ENCODE measurements around the gene LPP.

Gene LPP

DNA sequence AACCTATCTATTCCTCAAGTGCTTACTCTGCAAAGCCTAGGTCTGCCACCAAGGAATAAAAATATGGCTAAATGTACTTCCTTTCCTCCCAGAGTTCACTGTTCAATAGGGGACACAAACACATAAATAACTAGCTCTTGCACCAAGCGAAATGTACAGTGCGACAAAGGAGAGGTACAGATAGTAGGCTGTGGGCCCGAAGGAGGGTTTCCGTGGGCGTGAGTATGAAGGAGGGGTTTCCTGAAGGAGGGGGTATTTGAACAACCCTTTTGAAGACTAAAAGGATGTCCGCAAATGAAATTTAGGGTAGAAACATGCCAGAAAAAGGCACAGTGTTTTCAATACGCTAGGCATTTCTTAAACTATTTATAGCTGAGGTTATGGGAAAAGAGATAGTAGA is 207.9 kb downstream of the LPP start:
- Histone ChIP-seq H3F3A (ENCODE audit: insufficient read depth, low read length) (no peaks in the 10 kb centered on the region), H3K9me2 (replicated peaks; ENCODE audit: insufficient read depth, low read length) (no peaks in the 10 kb centered on the region), H2AFZ (ENCODE audit: low read length) (no peak overlapping the region), H3K4me3 (ENCODE audit: low read length) (no peak overlapping the region), H3K4me1 (ENCODE audit: low read length) (no peaks in the 10 kb centered on the region), H3K79me2 (ENCODE audit: low read length) (no peaks in the 10 kb centered on the region), H3K27ac (ENCODE audit: low read length) (no peak overlapping the region), H3K9ac (ENCODE audit: low read length) (no peak overlapping the region), H3K36me3 (replicated peaks; ENCODE audit: insufficient read depth, low read length) (no peaks in the 10 kb centered on the region), H3K27me3 (replicated peaks; ENCODE audit: insufficient read depth, low read length) (no peaks in the 10 kb centered on the region), H3K9me3 (replicated peaks; ENCODE audit: insufficient read depth, low read length) (no peaks in the 10 kb centered on the region), H4K20me1 (ENCODE audit: insufficient read depth, low read length) (no peaks in the 10 kb centered on the region), H3K4me2 (ENCODE audit: low read depth, low read length) (no peak overlapping the region)
- no peak for DNase-seq
- TF ChIP-seq EZH2phosphoT487 (IDR thresholded peaks at IDR 0.05; ENCODE audit: low read length): no peak
- TF ChIP-seq EZH2 (optimal IDR thresholded peaks at IDR 0.05; ENCODE audit: low read depth, low read length): no peak
- no peak for TF ChIP-seq CTCF (IDR thresholded peaks at IDR 0.05; ENCODE audit: low read length)

DNA sequence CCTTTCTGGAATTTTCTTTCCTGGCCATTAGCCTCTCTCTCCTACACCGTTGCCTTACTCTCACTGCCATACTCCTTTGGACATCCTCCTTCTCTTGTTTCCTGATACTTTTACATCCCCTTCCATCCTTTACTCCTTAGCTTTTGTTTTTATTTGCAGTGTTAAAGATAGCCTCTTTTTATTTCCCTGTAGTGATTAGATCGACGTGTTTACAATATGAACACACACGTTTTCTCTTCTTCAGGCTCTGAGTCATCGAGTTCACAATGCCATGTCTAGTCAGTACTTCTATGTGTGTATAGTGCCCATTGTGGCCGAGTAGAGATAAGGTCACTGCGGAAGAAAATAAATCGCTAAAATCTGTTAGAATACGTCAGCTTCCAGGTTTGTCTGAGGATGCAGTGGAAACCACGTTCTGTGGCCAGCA is 208.5 kb downstream of the LPP start:
- Histone ChIP-seq H3K9ac (ENCODE audit: low read length) (no peak overlapping the region), H3K4me2 (ENCODE audit: low read depth, low read length) (no peak overlapping the region), H3K36me3 (replicated peaks; ENCODE audit: insufficient read depth, low read length) (no peaks in the 10 kb centered on the region), H3K4me1 (ENCODE audit: low read length) (no peaks in the 10 kb centered on the region), H3K9me2 (replicated peaks; ENCODE audit: insufficient read depth, low read length) (no peaks in the 10 kb centered on the region), H3K79me2 (ENCODE audit: low read length) (no peaks in the 10 kb centered on the region), H3K4me3 (ENCODE audit: low read length) (no peak overlapping the region), H3K9me3 (replicated peaks; ENCODE audit: insufficient read depth, low read length) (no peaks in the 10 kb centered on the region), H4K20me1 (ENCODE audit: insufficient read depth, low read length) (no peaks in the 10 kb centered on the region), H2AFZ (ENCODE audit: low read length) (no peak overlapping the region), H3F3A (ENCODE audit: insufficient read depth, low read length) (no peaks in the 10 kb centered on the region), H3K27me3 (replicated peaks; ENCODE audit: insufficient read depth, low read length) (no peaks in the 10 kb centered on the region), H3K27ac (ENCODE audit: low read length) (no peak overlapping the region)
- DNase-seq: no peak
- TF ChIP-seq CTCF (IDR thresholded peaks at IDR 0.05; ENCODE audit: low read length): no peak
- TF ChIP-seq EZH2 (optimal IDR thresholded peaks at IDR 0.05; ENCODE audit: low read depth, low read length): no peak

- Histone ChIP-seq H3K27me3 (replicated peaks; ENCODE audit: insufficient read depth, low read length) (no peaks in the 10 kb centered on the region), H3K79me2 (ENCODE audit: low read length) (no peaks in the 10 kb centered on the region), H3K4me2 (ENCODE audit: low read depth, low read length) (no peak overlapping the region), H3K36me3 (replicated peaks; ENCODE audit: insufficient read depth, low read length) (no peaks in the 10 kb centered on the region), H3K9me2 (replicated peaks; ENCODE audit: insufficient read depth, low read length) (no peaks in the 10 kb centered on the region), H3K9ac (ENCODE audit: low read length) (no peak overlapping the region), H3K9me3 (replicated peaks; ENCODE audit: insufficient read depth, low read length) (no peaks in the 10 kb centered on the region), H4K20me1 (ENCODE audit: insufficient read depth, low read length) (no peaks in the 10 kb centered on the region), H3K4me1 (ENCODE audit: low read length) (no peaks in the 10 kb centered on the region), H3K4me3 (ENCODE audit: low read length) (no peak overlapping the region), H2AFZ (ENCODE audit: low read length) (no peak overlapping the region), H3F3A (ENCODE audit: insufficient read depth, low read length) (no peaks in the 10 kb centered on the region), H3K27ac (ENCODE audit: low read length) (no peak overlapping the region)
- TF ChIP-seq CTCF (IDR thresholded peaks at IDR 0.05; ENCODE audit: low read length): no peak
- TF ChIP-seq EZH2 (optimal IDR thresholded peaks at IDR 0.05; ENCODE audit: low read depth, low read length): no peak
- no peak for TF ChIP-seq EZH2phosphoT487 (IDR thresholded peaks at IDR 0.05; ENCODE audit: low read length)
- DNase-seq: no peak
Measured at GRCh38 chr3:188365184-188365583, 211.2 kb downstream of the LPP start.

All from MM.1S (cell line).